GM12878 (cell line): ENCODE results near the gene HNRNPA1. TPM values are rescaled to one million over a fixed set of nuclear protein-coding genes. Genes with fewer than 3 reads are reported as not detected.

ENCODE experiments used
- ATAC-seq: fragments of 200-7000 bp; cut with Tn5 transposase; 3 replicates; pipeline ENCODE4 v1.9.1; 2020; ENCODE audit warnings: mild to moderate bottlenecking, moderate library complexity
- BruUV-seq: library from RNA; stranded (reverse); fragments of 400-500 nt; replicated peaks from 2 replicates; lab custom pipeline; 2021; lab: Mats Ljungman, UMichigan
- CTCF ChIA-PET: fragments of 300-600 bp; sonication (Branson Sonifier 250); formaldehyde crosslinking; extraction: SDS; loops from one replicate; lab custom pipeline; 2021; ENCODE audit warnings: inconsistent platforms; lab: Yijun Ruan, JAX
- POLR2A ChIA-PET: fragments of 350-600 bp; formaldehyde crosslinking; extraction: SDS; loops from one replicate; lab custom pipeline; 2021; ENCODE audit warnings: inconsistent platforms; lab: Charles Lee
- RAD21 ChIA-PET: fragments of 300-600 bp; sonication (Branson Sonifier 250); formaldehyde crosslinking; loops from one replicate; lab custom pipeline; 2023; ENCODE audit warnings: antibody characterized with exemption; ENCODE audit not compliant: unreplicated experiment; lab: Charles Lee
- SMC1A ChIA-PET: fragments of 300-600 bp; sonication (Branson Sonifier 250); formaldehyde crosslinking; loops from one replicate; lab custom pipeline; 2023; ENCODE audit not compliant: unreplicated experiment, uncharacterized antibody; lab: Charles Lee
- DNase-seq: peaks from one replicate; pipeline ENCODE4 v3.0.0-alpha.2; 2011; ENCODE audit warnings: low read depth, low spot score
- FAIRE-seq: peaks from 3 replicates; lab custom pipeline; 2011; peaks lifted over from hg19 to GRCh38; lab: Jason Lieb, UNC
- H2AFZ ChIP-seq: 2 replicates; pipeline ENCODE4 v1.6.0; 2011; ENCODE audit warnings: low read depth, low read length, control low read depth; ENCODE audit not compliant: control insufficient read depth
- H3K27ac ChIP-seq: 2 replicates; pipeline ENCODE4 v1.5.1; 2011; ENCODE audit warnings: control low read depth; ENCODE audit not compliant: control insufficient read depth, insufficient read depth
- H3K27me3 ChIP-seq, 2 experiments: replicated peaks in 1 of 2; 2 replicates each; pipeline versions ENCODE4 v1.6.0 to v1.6.1; 2011; ENCODE audit warnings: low read length in 1 of 2; ENCODE audit not compliant: control insufficient read depth in 2 of 2, insufficient read depth in 2 of 2
- H3K36me3 ChIP-seq, 2 experiments: 2 replicates each; pipeline ENCODE4 v1.5.1; 2011; ENCODE audit warnings: low read length in 1 of 2; ENCODE audit not compliant: control insufficient read depth in 2 of 2, insufficient read depth in 2 of 2
- H3K4me1 ChIP-seq: 2 replicates; pipeline ENCODE4 v1.6.1; 2011; ENCODE audit warnings: mild to moderate bottlenecking, low read length, moderate library complexity, mixed read lengths; ENCODE audit not compliant: control insufficient read depth, insufficient read depth
- H3K4me2 ChIP-seq: 2 replicates; pipeline ENCODE4 v1.6.0; 2011; ENCODE audit warnings: control low read depth; ENCODE audit not compliant: control insufficient read depth, insufficient read depth
- H3K4me3 ChIP-seq: fragments of 200-600 bp; sonication (generic); 2 replicates; pipeline ENCODE4 v1.5.1; 2016
- H3K79me2 ChIP-seq: 2 replicates; pipeline ENCODE4 v1.6.0; 2011; ENCODE audit warnings: low read length; ENCODE audit not compliant: control insufficient read depth, insufficient read depth
- H3K9ac ChIP-seq: 2 replicates; pipeline ENCODE4 v1.8.0; 2011; ENCODE audit warnings: low read length, control low read depth, mixed read lengths; ENCODE audit not compliant: control insufficient read depth, insufficient read depth
- H3K9me3 ChIP-seq: replicated peaks from 3 replicates; pipeline ENCODE4 v1.5.1; 2011; ENCODE audit warnings: mild to moderate bottlenecking, low read length; ENCODE audit not compliant: control insufficient read depth, insufficient read depth
- H4K20me1 ChIP-seq: 2 replicates; pipeline ENCODE4 v1.6.0; 2011; ENCODE audit not compliant: control insufficient read depth, insufficient read depth
- CBX5 ChIP-seq: sonication (generic); IDR thresholded peaks from 2 replicates; pipeline ENCODE4 v1.6.1; 2016; ENCODE audit warnings: low read depth, moderate library complexity, mild to moderate bottlenecking, inconsistent platforms
- FOXK2 ChIP-seq: fragments of 450-650 bp; IDR thresholded peaks from 2 replicates; pipeline ENCODE4 v1.6.1; 2017; ENCODE audit warnings: mild to moderate bottlenecking, moderate library complexity
- GABPA ChIP-seq: IDR thresholded peaks from 2 replicates; pipeline ENCODE4 v1.6.1; 2014; ENCODE audit warnings: antibody characterized with exemption, low read depth, mild to moderate bottlenecking, inconsistent platforms
- GATAD2B ChIP-seq: fragments of 450-650 bp; conservative IDR thresholded peaks from 2 replicates; pipeline ENCODE4 v1.6.1; 2017; ENCODE audit warnings: low read depth, mild to moderate bottlenecking, moderate library complexity
- MYB ChIP-seq: fragments of 150-350 bp; IDR thresholded peaks from 2 replicates; pipeline ENCODE4 v1.6.1; 2014; ENCODE audit warnings: mild to moderate bottlenecking, low read depth, low read length, borderline replicate concordance
- NFYB ChIP-seq: IDR thresholded peaks from 2 replicates; pipeline ENCODE4 v1.6.1; 2011; ENCODE audit warnings: low read depth, mild to moderate bottlenecking, low read length, improper control_type of control experiment, moderate library complexity; ENCODE audit not compliant: insufficient read depth
- NR2C2 ChIP-seq: IDR thresholded peaks from 2 replicates; pipeline ENCODE4 v1.6.1; 2011; ENCODE audit warnings: borderline replicate concordance, low read depth; ENCODE audit not compliant: control insufficient read depth, insufficient read length
- SREBF2 ChIP-seq: IDR thresholded peaks from 2 replicates; pipeline ENCODE4 v1.6.1; 2012; ENCODE audit warnings: mild to moderate bottlenecking, low read length
- SUZ12 ChIP-seq: fragments of 200-600 bp; sonication (generic); IDR thresholded peaks from one replicate; pipeline ENCODE4 v1.6.1; 2018; ENCODE audit warnings: antibody characterized with exemption, mild to moderate bottlenecking; ENCODE audit not compliant: unreplicated experiment
- WGBS: methylation state at CpG from one replicate; pipeline ENCODE4 v1.1.6; 2016; ENCODE audit warnings: low lambda C conversion rate; ENCODE audit not compliant: insufficient replicate concordance, insufficient coverage; ENCODE audit errors: missing lambda C conversion rate; 5-methylcytosine and 5-hydroxymethylcytosine counted together
- in situ Hi-C: fragments of 300-500 bp; cut with MboI; formaldehyde crosslinking; loops from 9 replicates; pipeline ENCODE4 v1.14.3; 2018; ENCODE audit warnings: mixed read lengths
- intact Hi-C: fragments of 100-400 bp; cut with micrococcal nuclease; formaldehyde crosslinking; loops from one replicate; pipeline ENCODE4 v1.14.2; 2022; ENCODE audit not compliant: unreplicated experiment
- polyA plus RNA-seq, 11 experiments: library from polyadenylated mRNA; depleted of rRNA in 4 of 11; unstranded in 6 of 11; stranded (reverse) in 5 of 11; fragments of >200 nt; fragmentation: Nextera tagmentation in 4 of 11; fragmentation: Illumina TruSeq in 1 of 11; extraction: Ambion mirVana in 4 of 11; extraction: Trizol in 1 of 11; gene quantifications; 1 replicate in 1 of 11; 2 replicates in 10 of 11; pipeline versions ENCODE4 v1.2.1 to v1.2.3, GENCODE V29; 2011 to 2016; ENCODE audit warnings: inconsistent platforms in 2 of 11, missing spikeins in 2 of 11, low read depth in 1 of 11
- total RNA-seq, 4 experiments: library from RNA; depleted of rRNA in 3 of 4; stranded (reverse); fragments of >200 nt in 3 of 4; fragmentation: Illumina TruSeq in 1 of 4; extraction: Trizol in 1 of 4; gene quantifications; 2 replicates each; pipeline versions ENCODE4 v1.2.1 to v1.2.3, GENCODE V29; 2013 to 2021
- TF ChIP-seq, protein P1 (sequence below): fragments of 450-650 bp; IDR thresholded peaks from 2 replicates; pipeline ENCODE4 v1.6.1; 2014; ENCODE audit warnings: mild to moderate bottlenecking

Gene HNRNPA1
- total and polyA plus RNA-seq, 10 of the 15 experiments (the other 5 are each of a cell fraction or from before 2014, with no cell fraction given): 630 to 2,342 (median 1,407) TPM

DNA sequence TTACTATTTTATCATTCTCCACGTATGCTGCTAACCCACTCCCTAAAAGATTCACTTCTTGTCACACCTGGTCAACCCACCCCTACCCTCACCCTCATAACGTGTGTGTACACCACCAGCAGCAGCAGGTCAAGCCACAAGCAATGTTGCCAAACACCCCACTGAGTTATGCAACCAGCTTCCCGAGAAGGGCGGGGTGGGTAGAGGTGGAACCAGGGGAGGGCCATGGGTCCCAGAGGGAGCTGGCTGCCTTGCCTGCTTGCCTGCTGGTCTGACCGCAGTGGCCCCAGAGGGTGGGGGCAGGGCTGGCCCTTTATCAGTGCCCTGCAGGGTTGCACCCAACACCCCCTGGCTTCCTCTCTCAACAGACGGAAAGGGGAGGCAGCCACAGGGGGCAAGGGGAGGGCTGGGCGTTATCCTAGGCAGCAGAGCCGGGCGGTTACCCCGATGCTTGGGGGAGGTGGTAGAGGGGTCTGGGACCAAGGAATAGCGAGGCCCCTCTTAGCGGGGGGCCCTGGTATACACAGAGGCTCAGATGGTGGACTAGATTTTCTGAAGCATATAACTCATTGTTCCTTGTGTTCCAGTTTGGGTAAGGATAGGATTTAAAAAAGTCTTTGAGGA, 23.8 kb downstream of the HNRNPA1 start:
- peak; percentile 81 for ATAC-seq
- no peaks in the 10 kb centered on the region for H4K20me1 ChIP-seq
- no TSS peak for BruUV-seq
- no peak for DNase-seq
- H3K9ac ChIP-seq: no peak overlapping the region
- H3K27me3 ChIP-seq: peaks cover 14 to 25% of the 10 kb centered on the region in 2 experiments
- ChIA-PET SMC1A (interaction anchor here (0.6 kb wide), 1 partner anchor 15 kb away, joined by 3 read pairs; no protein-coding TSS in a partner anchor), POLR2A (no interaction called here), CTCF (interaction anchor here (0.6 kb wide), 1 partner anchor 139 kb away, joined by 3 read pairs; no protein-coding TSS in a partner anchor), RAD21 (no interaction called here)
- H3K4me1 ChIP-seq: 0 out of 2 replicates have a peak, but pooled peaks cover 3% of the 10 kb centered on the region
- 6% methylated on average over 11 of the region's 12 CpGs for WGBS
- intact Hi-C loops: no loop called here
- no peak overlapping the region for H3K4me3 ChIP-seq
- H3K36me3 ChIP-seq: no peaks in the 10 kb centered on the region
- no peak for FAIRE-seq
- no peak overlapping the region for H3K4me2 ChIP-seq
- in situ Hi-C loops: no loop called here
- no peak for TF ChIP-seq SUZ12
- TF ChIP-seq NFYB: no peak
- no peak for TF ChIP-seq SREBF2
- no peak for TF ChIP-seq GABPA
- no peak for TF ChIP-seq FOXK2
- no peak for TF ChIP-seq MYB
- TF ChIP-seq NR2C2: no peak
- TF ChIP-seq CBX5: no peak
- TF ChIP-seq, protein P1, sequence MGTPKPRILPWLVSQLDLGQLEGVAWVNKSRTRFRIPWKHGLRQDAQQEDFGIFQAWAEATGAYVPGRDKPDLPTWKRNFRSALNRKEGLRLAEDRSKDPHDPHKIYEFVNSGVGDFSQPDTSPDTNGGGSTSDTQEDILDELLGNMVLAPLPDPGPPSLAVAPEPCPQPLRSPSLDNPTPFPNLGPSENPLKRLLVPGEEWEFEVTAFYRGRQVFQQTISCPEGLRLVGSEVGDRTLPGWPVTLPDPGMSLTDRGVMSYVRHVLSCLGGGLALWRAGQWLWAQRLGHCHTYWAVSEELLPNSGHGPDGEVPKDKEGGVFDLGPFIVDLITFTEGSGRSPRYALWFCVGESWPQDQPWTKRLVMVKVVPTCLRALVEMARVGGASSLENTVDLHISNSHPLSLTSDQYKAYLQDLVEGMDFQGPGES: no peak
- no peak for TF ChIP-seq GATAD2B
- no peaks in the 10 kb centered on the region for H3K9me3 ChIP-seq
- H3K79me2 ChIP-seq: no peaks in the 10 kb centered on the region
- H3K27ac ChIP-seq: no peak overlapping the region
- no peak overlapping the region for H2AFZ ChIP-seq
